GM23338 (cell line): ENCODE measurements around the gene LYST. TPM values are rescaled to one million over a fixed set of nuclear protein-coding genes. Genes with fewer than 3 reads are reported as not detected.

Experiments
- ATAC-seq: fragments of 200-7000 bp; cut with Tn5 transposase; 3 replicates; pipeline ENCODE4 v1.9.1; 2020
- DNase-seq: peaks from one replicate; pipeline ENCODE4 v3.0.0-alpha.2; 2015; ENCODE audit warnings: low spot score
- H2AFZ ChIP-seq: fragments of 200-600 bp; sonication (generic); 2 replicates; pipeline ENCODE4 v1.8.0; 2016; ENCODE audit warnings: antibody characterized with exemption, mild to moderate bottlenecking, moderate library complexity
- H3F3A ChIP-seq: fragments of 200-600 bp; sonication (generic); replicated peaks from 2 replicates; pipeline ENCODE4 v1.8.0; 2017; ENCODE audit warnings: antibody characterized with exemption, mixed run types, low read depth
- H3K27ac ChIP-seq: fragments of 200-600 bp; sonication (generic); 2 replicates; pipeline ENCODE4 v1.6.1; 2016; ENCODE audit warnings: low read depth
- H3K27me3 ChIP-seq: fragments of 200-600 bp; sonication (generic); 2 replicates; pipeline ENCODE4 v1.8.0; 2016; ENCODE audit warnings: mild to moderate bottlenecking, mixed run types, moderate library complexity; ENCODE audit not compliant: insufficient read depth
- H3K36me3 ChIP-seq: fragments of 200-600 bp; sonication (generic); 2 replicates; pipeline ENCODE4 v1.8.0; 2016; ENCODE audit warnings: mild to moderate bottlenecking; ENCODE audit not compliant: insufficient read depth
- H3K4me1 ChIP-seq: fragments of 200-600 bp; sonication (generic); 2 replicates; pipeline ENCODE4 v1.8.0; 2016; ENCODE audit warnings: mild to moderate bottlenecking, moderate library complexity; ENCODE audit not compliant: insufficient read depth
- H3K4me2 ChIP-seq: fragments of 200-600 bp; sonication (generic); 2 replicates; pipeline ENCODE4 v1.7.1; 2017; ENCODE audit warnings: mixed run types
- H3K4me3 ChIP-seq: fragments of 200-600 bp; sonication (generic); 2 replicates; pipeline ENCODE4 v1.6.1; 2016; ENCODE audit warnings: mixed run types
- H3K79me2 ChIP-seq: fragments of 200-600 bp; sonication (generic); replicated peaks from 2 replicates; pipeline ENCODE4 v1.8.0; 2017; ENCODE audit warnings: mild to moderate bottlenecking; ENCODE audit not compliant: insufficient read depth
- H3K9me2 ChIP-seq: fragments of 200-600 bp; sonication (generic); 2 replicates; pipeline ENCODE4 v1.8.0; 2017; ENCODE audit not compliant: insufficient read depth
- H4K20me1 ChIP-seq: fragments of 200-600 bp; sonication (generic); replicated peaks from 2 replicates; pipeline ENCODE4 v1.8.0; 2017; ENCODE audit warnings: mild to moderate bottlenecking; ENCODE audit not compliant: insufficient read depth
- H3K27ac Mint-ChIP-seq: 2 replicates; pipeline ENCODE4 v1.8.0; 2020; ENCODE audit warnings: inconsistent platforms, mild to moderate bottlenecking, moderate library complexity, mixed read lengths
- H3K27me3 Mint-ChIP-seq: 3 replicates; pipeline ENCODE4 v1.8.0; 2022; ENCODE audit warnings: low read depth, mild to moderate bottlenecking, moderate library complexity, mixed read lengths, inconsistent platforms; ENCODE audit not compliant: insufficient read depth, poor library complexity
- H3K36me3 Mint-ChIP-seq: 3 replicates; pipeline ENCODE4 v1.8.0; 2021; ENCODE audit warnings: low read depth, mild to moderate bottlenecking, inconsistent platforms, moderate library complexity, mixed read lengths
- H3K4me1 Mint-ChIP-seq: 3 replicates; pipeline ENCODE4 v1.8.0; 2020; ENCODE audit warnings: mild to moderate bottlenecking, inconsistent platforms, mixed read lengths
- H3K4me3 Mint-ChIP-seq: 3 replicates; pipeline ENCODE4 v1.8.0; 2021; ENCODE audit warnings: moderate library complexity, mild to moderate bottlenecking, inconsistent platforms, mixed read lengths
- H3K9me3 Mint-ChIP-seq: 3 replicates; pipeline ENCODE4 v1.8.0; 2020; ENCODE audit warnings: moderate library complexity, mild to moderate bottlenecking, inconsistent platforms, mixed read lengths
- CREB1 ChIP-seq: fragments of 250-450 bp; sonication (Bioruptor Pico); IDR thresholded peaks from 2 replicates; pipeline ENCODE4 v1.5.0; 2020; ENCODE audit warnings: low read depth, mild to moderate bottlenecking, moderate library complexity
- ETS1 ChIP-seq: IDR thresholded peaks from 2 replicates; pipeline ENCODE4 v1.6.1; 2016; ENCODE audit warnings: antibody characterized with exemption
- EZH2 ChIP-seq: fragments of 200-600 bp; sonication (generic); IDR thresholded peaks from one replicate; pipeline ENCODE4 v1.8.0; 2017; ENCODE audit warnings: antibody characterized with exemption, mild to moderate bottlenecking, low read depth; ENCODE audit not compliant: unreplicated experiment
- EZH2phosphoT487 ChIP-seq: fragments of 200-600 bp; sonication (generic); IDR thresholded peaks from one replicate; pipeline ENCODE4 v1.8.1; 2018; ENCODE audit warnings: antibody characterized with exemption; ENCODE audit not compliant: unreplicated experiment
- JUNB ChIP-seq: IDR thresholded peaks from one replicate; pipeline ENCODE4 v1.6.1; 2016; ENCODE audit warnings: antibody characterized with exemption; ENCODE audit not compliant: unreplicated experiment
- POLR2AphosphoS5 ChIP-seq: IDR thresholded peaks from 2 replicates; pipeline ENCODE4 v1.6.1; 2016; ENCODE audit warnings: antibody characterized with exemption, low read depth
- STAT1 ChIP-seq: IDR thresholded peaks from one replicate; pipeline ENCODE4 v1.6.1; 2016; ENCODE audit warnings: antibody characterized with exemption; ENCODE audit not compliant: unreplicated experiment
- ZNF114 ChIP-seq: fragments of 250-450 bp; sonication (Bioruptor Pico); IDR thresholded peaks from 2 replicates; pipeline ENCODE4 v1.5.0; 2020; ENCODE audit warnings: mild to moderate bottlenecking, moderate library complexity
- ZNF331 ChIP-seq: fragments of 250-450 bp; sonication (Bioruptor Pico); IDR thresholded peaks from 2 replicates; pipeline ENCODE4 v1.5.0; 2020; ENCODE audit warnings: low read depth, mild to moderate bottlenecking, moderate library complexity
- polyA plus RNA-seq: library from polyadenylated mRNA; unstranded; fragments of >200 nt; fragmentation: Nextera tagmentation; extraction: Ambion mirVana; gene quantifications from 2 replicates; pipeline ENCODE4 v1.2.1, GENCODE V29; 2016
- total RNA-seq: library from RNA; depleted of rRNA; stranded (reverse); fragments of >200 nt; shearing (Covaris generic); gene quantifications from 2 replicates; pipeline ENCODE4 v1.2.3, GENCODE V29; 2014
- TF ChIP-seq, protein P1 (sequence below), 2 experiments: fragments of 200-600 bp in 1 of 2; sonication (generic) in 1 of 2; conservative IDR thresholded peaks; 2 replicates each; pipeline versions ENCODE4 v1.5.1 to v1.6.1; 2016 to 2017; ENCODE audit warnings: antibody characterized with exemption in 2 of 2, low read depth in 2 of 2, mild to moderate bottlenecking in 2 of 2, moderate library complexity in 1 of 2
- TF ChIP-seq, protein P2 (sequence below): IDR thresholded peaks from one replicate; pipeline ENCODE4 v1.6.1; 2018; ENCODE audit warnings: antibody characterized with exemption; ENCODE audit not compliant: unreplicated experiment
- TF ChIP-seq, protein P3 (sequence below): fragments of 250-450 bp; sonication (Bioruptor Pico); IDR thresholded peaks from 2 replicates; pipeline ENCODE4 v1.5.0; 2020; ENCODE audit warnings: mild to moderate bottlenecking, moderate library complexity

Gene LYST
- total and polyA plus RNA-seq, 2 experiments from 2014 or later, result 0.21 to 1.0 TPM

DNA sequence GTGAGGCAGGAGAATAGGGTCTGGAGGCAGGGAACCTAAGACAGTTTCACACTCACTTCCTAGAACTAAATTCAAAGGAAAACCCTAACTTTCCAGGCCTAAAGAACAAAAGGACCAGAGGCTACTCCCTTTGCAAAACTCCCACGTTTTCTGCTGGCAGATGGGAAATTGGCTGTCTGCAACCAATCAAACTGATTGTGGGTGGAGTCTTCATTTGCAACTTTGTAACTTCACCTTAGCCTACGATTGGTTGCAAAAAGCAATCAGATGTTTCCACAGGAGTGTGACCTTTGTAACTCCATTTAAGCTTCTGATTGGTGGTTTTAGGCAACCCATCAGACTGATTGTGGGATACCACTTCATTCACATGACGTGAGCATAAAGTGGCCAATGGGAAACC, 197.4 kb downstream of the LYST start:
- DNase-seq (no peak), ATAC-seq (no peak)
- Mint-ChIP-seq H3K27ac (no peak overlapping the region), H3K4me1 (peaks cover 2% of the 10 kb centered on the region; the same call in 1 of the 3 replicates), H3K36me3 (peaks cover 53% of the 10 kb centered on the region), H3K9me3 (peaks cover 54% of the 10 kb centered on the region), H3K27me3 (peaks cover 7% of the 10 kb centered on the region), H3K4me3 (no peak overlapping the region)
- no peaks in the 10 kb centered on the region for H3K27me3 ChIP-seq
- H3K4me1 ChIP-seq, result peaks cover 2% of the 10 kb centered on the region; the same call in 1 of the 2 replicates
- H3K4me2 ChIP-seq, result no peak overlapping the region
- H3K36me3 ChIP-seq, result peaks cover 33% of the 10 kb centered on the region
- no peak overlapping the region for H3K4me3 ChIP-seq
- TF ChIP-seq, protein P1, sequence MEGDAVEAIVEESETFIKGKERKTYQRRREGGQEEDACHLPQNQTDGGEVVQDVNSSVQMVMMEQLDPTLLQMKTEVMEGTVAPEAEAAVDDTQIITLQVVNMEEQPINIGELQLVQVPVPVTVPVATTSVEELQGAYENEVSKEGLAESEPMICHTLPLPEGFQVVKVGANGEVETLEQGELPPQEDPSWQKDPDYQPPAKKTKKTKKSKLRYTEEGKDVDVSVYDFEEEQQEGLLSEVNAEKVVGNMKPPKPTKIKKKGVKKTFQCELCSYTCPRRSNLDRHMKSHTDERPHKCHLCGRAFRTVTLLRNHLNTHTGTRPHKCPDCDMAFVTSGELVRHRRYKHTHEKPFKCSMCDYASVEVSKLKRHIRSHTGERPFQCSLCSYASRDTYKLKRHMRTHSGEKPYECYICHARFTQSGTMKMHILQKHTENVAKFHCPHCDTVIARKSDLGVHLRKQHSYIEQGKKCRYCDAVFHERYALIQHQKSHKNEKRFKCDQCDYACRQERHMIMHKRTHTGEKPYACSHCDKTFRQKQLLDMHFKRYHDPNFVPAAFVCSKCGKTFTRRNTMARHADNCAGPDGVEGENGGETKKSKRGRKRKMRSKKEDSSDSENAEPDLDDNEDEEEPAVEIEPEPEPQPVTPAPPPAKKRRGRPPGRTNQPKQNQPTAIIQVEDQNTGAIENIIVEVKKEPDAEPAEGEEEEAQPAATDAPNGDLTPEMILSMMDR (conservative IDR thresholded peaks at IDR 0.05; ENCODE audit: low read depth in 2 of 2), result no peak
- no peak for TF ChIP-seq JUNB
- TF ChIP-seq EZH2phosphoT487, result no peak
- TF ChIP-seq ZNF114 (CRISPR knock-in tag), result no peak
- no peak for TF ChIP-seq EZH2
- no peak for TF ChIP-seq POLR2AphosphoS5
- no peak for TF ChIP-seq ETS1
- TF ChIP-seq, protein P2, sequence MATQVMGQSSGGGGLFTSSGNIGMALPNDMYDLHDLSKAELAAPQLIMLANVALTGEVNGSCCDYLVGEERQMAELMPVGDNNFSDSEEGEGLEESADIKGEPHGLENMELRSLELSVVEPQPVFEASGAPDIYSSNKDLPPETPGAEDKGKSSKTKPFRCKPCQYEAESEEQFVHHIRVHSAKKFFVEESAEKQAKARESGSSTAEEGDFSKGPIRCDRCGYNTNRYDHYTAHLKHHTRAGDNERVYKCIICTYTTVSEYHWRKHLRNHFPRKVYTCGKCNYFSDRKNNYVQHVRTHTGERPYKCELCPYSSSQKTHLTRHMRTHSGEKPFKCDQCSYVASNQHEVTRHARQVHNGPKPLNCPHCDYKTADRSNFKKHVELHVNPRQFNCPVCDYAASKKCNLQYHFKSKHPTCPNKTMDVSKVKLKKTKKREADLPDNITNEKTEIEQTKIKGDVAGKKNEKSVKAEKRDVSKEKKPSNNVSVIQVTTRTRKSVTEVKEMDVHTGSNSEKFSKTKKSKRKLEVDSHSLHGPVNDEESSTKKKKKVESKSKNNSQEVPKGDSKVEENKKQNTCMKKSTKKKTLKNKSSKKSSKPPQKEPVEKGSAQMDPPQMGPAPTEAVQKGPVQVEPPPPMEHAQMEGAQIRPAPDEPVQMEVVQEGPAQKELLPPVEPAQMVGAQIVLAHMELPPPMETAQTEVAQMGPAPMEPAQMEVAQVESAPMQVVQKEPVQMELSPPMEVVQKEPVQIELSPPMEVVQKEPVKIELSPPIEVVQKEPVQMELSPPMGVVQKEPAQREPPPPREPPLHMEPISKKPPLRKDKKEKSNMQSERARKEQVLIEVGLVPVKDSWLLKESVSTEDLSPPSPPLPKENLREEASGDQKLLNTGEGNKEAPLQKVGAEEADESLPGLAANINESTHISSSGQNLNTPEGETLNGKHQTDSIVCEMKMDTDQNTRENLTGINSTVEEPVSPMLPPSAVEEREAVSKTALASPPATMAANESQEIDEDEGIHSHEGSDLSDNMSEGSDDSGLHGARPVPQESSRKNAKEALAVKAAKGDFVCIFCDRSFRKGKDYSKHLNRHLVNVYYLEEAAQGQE, result no peak
- TF ChIP-seq, protein P3, sequence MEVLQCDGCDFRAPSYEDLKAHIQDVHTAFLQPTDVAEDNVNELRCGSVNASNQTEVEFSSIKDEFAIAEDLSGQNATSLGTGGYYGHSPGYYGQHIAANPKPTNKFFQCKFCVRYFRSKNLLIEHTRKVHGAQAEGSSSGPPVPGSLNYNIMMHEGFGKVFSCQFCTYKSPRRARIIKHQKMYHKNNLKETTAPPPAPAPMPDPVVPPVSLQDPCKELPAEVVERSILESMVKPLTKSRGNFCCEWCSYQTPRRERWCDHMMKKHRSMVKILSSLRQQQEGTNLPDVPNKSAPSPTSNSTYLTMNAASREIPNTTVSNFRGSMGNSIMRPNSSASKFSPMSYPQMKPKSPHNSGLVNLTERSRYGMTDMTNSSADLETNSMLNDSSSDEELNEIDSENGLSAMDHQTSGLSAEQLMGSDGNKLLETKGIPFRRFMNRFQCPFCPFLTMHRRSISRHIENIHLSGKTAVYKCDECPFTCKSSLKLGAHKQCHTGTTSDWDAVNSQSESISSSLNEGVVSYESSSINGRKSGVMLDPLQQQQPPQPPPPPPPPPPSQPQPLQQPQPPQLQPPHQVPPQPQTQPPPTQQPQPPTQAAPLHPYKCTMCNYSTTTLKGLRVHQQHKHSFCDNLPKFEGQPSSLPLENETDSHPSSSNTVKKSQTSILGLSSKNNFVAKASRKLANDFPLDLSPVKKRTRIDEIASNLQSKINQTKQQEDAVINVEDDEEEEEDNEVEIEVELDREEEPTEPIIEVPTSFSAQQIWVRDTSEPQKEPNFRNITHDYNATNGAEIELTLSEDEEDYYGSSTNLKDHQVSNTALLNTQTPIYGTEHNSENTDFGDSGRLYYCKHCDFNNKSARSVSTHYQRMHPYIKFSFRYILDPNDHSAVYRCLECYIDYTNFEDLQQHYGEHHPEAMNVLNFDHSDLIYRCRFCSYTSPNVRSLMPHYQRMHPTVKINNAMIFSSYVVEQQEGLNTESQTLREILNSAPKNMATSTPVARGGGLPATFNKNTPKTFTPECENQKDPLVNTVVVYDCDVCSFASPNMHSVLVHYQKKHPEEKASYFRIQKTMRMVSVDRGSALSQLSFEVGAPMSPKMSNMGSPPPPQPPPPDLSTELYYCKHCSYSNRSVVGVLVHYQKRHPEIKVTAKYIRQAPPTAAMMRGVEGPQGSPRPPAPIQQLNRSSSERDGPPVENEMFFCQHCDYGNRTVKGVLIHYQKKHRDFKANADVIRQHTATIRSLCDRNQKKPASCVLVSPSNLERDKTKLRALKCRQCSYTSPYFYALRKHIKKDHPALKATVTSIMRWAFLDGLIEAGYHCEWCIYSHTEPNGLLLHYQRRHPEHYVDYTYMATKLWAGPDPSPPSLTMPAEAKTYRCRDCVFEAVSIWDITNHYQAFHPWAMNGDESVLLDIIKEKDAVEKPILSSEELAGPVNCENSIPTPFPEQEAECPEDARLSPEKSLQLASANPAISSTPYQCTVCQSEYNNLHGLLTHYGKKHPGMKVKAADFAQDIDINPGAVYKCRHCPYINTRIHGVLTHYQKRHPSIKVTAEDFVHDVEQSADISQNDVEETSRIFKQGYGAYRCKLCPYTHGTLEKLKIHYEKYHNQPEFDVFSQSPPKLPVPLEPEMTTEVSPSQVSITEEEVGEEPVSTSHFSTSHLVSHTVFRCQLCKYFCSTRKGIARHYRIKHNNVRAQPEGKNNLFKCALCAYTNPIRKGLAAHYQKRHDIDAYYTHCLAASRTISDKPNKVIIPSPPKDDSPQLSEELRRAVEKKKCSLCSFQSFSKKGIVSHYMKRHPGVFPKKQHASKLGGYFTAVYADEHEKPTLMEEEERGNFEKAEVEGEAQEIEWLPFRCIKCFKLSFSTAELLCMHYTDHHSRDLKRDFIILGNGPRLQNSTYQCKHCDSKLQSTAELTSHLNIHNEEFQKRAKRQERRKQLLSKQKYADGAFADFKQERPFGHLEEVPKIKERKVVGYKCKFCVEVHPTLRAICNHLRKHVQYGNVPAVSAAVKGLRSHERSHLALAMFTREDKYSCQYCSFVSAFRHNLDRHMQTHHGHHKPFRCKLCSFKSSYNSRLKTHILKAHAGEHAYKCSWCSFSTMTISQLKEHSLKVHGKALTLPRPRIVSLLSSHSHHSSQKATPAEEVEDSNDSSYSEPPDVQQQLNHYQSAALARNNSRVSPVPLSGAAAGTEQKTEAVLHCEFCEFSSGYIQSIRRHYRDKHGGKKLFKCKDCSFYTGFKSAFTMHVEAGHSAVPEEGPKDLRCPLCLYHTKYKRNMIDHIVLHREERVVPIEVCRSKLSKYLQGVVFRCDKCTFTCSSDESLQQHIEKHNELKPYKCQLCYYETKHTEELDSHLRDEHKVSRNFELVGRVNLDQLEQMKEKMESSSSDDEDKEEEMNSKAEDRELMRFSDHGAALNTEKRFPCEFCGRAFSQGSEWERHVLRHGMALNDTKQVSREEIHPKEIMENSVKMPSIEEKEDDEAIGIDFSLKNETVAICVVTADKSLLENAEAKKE (CRISPR knock-in tag), result no peak
- no peak for TF ChIP-seq STAT1
- no peak for TF ChIP-seq ZNF331 (CRISPR knock-in tag)
- TF ChIP-seq CREB1, result no peak
- H3K79me2 ChIP-seq, result no peaks in the 10 kb centered on the region
- no peaks in the 10 kb centered on the region for H4K20me1 ChIP-seq
- no peak overlapping the region for H2AFZ ChIP-seq
- H3K9me2 ChIP-seq, result peaks cover 3% of the 10 kb centered on the region; the same call in 1 of the 2 replicates
- no peak overlapping the region for H3K27ac ChIP-seq
- H3F3A ChIP-seq, result no peaks in the 10 kb centered on the region
